H1 (cell line): ENCODE data around the gene GCGR. TPM values are rescaled to one million over a fixed set of nuclear protein-coding genes. Genes with fewer than 3 reads are reported as not detected.

Experiments used
- CHD2 ChIP-seq: IDR thresholded peaks from 2 replicates; pipeline ENCODE4 v1.6.1; 2012; ENCODE audit warnings: low read length, improper control_type of control experiment
- MAFK ChIP-seq: IDR thresholded peaks from 2 replicates; pipeline ENCODE4 v1.6.1; 2012; ENCODE audit warnings: low read depth, mild to moderate bottlenecking, improper control_type of control experiment, low read length
- RAD21 ChIP-seq, 2 experiments: IDR thresholded peaks in 1 of 2; conservative IDR thresholded peaks in 1 of 2; 2 replicates each; pipeline ENCODE4 v1.6.1; 2011; ENCODE audit warnings: low read depth in 2 of 2, low read length in 2 of 2, improper control_type of control experiment in 1 of 2, inconsistent platforms in 1 of 2, mild to moderate bottlenecking in 1 of 2, moderate library complexity in 1 of 2
- SIN3A ChIP-seq, 2 experiments: IDR thresholded peaks in 1 of 2; conservative IDR thresholded peaks in 1 of 2; 2 replicates each; pipeline ENCODE4 v1.6.1; 2011 to 2012; ENCODE audit warnings: low read length in 2 of 2, improper control_type of control experiment in 1 of 2, low read depth in 1 of 2, mild to moderate bottlenecking in 1 of 2
- SIX5 ChIP-seq: IDR thresholded peaks from 2 replicates; pipeline ENCODE4 v1.6.1; 2011; ENCODE audit warnings: mild to moderate bottlenecking, low read depth, low read length
- TAF1 ChIP-seq: IDR thresholded peaks from 2 replicates; pipeline ENCODE4 v1.6.1; 2011; ENCODE audit warnings: mild to moderate bottlenecking, low read depth, low read length
- TEAD4 ChIP-seq: IDR thresholded peaks from 2 replicates; pipeline ENCODE4 v1.6.1; 2012; ENCODE audit warnings: low read depth, low read length, inconsistent platforms, mixed read lengths
- polyA plus RNA-seq, 7 experiments: library from polyadenylated mRNA; depleted of rRNA in 3 of 7; stranded (reverse) in 5 of 7; unstranded in 2 of 7; fragments of >200 nt in 5 of 7; fragments of 200-250 nt in 2 of 7; gene quantifications; 1 replicate in 5 of 7; 2 replicates in 1 of 7; 4 replicates in 1 of 7; pipeline versions ENCODE4 v1.2.1 to v1.2.3, GENCODE V29; 2011 to 2013; ENCODE audit warnings: missing spikeins in 2 of 7, mixed read lengths in 2 of 7
- total RNA-seq: library from RNA; stranded (reverse); fragmentation: NEBNext Ultra II Directional; extraction: Animal tissue kit (Norgen Biotek cat#: 25700); gene quantifications from 2 replicates; pipeline ENCODE4 v1.2.1, GENCODE V29; 2021
- TF ChIP-seq, protein P1 (sequence below): fragments of 300-600 bp; sonication (generic); IDR thresholded peaks from 2 replicates; pipeline ENCODE4 v1.7.1; 2012; ENCODE audit warnings: low read length, moderate library complexity, mild to moderate bottlenecking, inconsistent platforms; ENCODE audit not compliant: insufficient replicate concordance

GCGR gene
- total and polyA plus RNA-seq, 2 of the 8 experiments (the other 6 are each of a cell fraction or from before 2014, with no cell fraction given), result 0.44 to 0.56 TPM

DNA sequence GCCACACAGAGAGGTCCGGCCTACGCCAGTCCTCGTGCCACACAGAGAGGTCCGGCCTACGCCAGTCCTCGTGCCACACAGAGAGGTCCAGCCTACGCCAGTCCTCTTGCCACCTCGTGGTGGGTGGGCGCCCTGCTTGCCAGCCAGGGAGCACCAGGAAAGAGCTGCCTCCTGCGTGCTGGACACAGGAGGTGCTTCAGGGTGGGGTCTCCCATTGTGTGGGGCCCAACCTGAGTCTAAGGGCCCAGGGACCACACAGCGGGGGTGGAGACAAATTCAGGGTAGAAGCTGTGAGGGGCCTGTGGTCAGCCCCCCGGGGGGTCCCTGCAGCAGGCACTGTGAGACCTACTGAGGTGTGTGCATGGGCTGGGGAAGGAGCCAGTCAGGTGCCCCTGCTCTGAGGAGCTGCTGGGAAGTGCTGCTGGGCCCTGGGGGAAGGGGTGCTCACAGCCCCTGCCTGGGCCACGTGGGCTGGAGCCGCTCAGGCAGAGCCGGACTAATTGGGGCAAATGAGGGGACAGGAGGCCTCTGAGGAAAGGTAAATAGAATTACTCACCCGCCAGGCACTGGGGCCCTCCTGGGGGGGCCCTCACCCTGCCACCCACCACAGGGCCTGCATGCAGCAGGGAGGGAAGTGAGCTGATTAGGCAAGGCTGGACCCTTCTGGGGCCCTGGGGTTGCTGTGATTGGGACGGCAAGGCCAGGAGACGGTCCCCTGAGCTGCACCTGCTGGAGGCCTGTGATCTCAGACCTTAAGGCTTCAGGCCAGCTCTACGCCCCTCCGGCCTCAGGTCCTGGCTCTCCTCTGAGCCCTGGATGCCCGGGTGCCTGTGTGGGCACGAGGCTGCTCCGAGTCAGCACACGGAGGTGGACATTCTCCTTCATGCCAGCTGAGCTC is 11.0 kb downstream of the GCGR start (continued):
- TF ChIP-seq, protein P1, sequence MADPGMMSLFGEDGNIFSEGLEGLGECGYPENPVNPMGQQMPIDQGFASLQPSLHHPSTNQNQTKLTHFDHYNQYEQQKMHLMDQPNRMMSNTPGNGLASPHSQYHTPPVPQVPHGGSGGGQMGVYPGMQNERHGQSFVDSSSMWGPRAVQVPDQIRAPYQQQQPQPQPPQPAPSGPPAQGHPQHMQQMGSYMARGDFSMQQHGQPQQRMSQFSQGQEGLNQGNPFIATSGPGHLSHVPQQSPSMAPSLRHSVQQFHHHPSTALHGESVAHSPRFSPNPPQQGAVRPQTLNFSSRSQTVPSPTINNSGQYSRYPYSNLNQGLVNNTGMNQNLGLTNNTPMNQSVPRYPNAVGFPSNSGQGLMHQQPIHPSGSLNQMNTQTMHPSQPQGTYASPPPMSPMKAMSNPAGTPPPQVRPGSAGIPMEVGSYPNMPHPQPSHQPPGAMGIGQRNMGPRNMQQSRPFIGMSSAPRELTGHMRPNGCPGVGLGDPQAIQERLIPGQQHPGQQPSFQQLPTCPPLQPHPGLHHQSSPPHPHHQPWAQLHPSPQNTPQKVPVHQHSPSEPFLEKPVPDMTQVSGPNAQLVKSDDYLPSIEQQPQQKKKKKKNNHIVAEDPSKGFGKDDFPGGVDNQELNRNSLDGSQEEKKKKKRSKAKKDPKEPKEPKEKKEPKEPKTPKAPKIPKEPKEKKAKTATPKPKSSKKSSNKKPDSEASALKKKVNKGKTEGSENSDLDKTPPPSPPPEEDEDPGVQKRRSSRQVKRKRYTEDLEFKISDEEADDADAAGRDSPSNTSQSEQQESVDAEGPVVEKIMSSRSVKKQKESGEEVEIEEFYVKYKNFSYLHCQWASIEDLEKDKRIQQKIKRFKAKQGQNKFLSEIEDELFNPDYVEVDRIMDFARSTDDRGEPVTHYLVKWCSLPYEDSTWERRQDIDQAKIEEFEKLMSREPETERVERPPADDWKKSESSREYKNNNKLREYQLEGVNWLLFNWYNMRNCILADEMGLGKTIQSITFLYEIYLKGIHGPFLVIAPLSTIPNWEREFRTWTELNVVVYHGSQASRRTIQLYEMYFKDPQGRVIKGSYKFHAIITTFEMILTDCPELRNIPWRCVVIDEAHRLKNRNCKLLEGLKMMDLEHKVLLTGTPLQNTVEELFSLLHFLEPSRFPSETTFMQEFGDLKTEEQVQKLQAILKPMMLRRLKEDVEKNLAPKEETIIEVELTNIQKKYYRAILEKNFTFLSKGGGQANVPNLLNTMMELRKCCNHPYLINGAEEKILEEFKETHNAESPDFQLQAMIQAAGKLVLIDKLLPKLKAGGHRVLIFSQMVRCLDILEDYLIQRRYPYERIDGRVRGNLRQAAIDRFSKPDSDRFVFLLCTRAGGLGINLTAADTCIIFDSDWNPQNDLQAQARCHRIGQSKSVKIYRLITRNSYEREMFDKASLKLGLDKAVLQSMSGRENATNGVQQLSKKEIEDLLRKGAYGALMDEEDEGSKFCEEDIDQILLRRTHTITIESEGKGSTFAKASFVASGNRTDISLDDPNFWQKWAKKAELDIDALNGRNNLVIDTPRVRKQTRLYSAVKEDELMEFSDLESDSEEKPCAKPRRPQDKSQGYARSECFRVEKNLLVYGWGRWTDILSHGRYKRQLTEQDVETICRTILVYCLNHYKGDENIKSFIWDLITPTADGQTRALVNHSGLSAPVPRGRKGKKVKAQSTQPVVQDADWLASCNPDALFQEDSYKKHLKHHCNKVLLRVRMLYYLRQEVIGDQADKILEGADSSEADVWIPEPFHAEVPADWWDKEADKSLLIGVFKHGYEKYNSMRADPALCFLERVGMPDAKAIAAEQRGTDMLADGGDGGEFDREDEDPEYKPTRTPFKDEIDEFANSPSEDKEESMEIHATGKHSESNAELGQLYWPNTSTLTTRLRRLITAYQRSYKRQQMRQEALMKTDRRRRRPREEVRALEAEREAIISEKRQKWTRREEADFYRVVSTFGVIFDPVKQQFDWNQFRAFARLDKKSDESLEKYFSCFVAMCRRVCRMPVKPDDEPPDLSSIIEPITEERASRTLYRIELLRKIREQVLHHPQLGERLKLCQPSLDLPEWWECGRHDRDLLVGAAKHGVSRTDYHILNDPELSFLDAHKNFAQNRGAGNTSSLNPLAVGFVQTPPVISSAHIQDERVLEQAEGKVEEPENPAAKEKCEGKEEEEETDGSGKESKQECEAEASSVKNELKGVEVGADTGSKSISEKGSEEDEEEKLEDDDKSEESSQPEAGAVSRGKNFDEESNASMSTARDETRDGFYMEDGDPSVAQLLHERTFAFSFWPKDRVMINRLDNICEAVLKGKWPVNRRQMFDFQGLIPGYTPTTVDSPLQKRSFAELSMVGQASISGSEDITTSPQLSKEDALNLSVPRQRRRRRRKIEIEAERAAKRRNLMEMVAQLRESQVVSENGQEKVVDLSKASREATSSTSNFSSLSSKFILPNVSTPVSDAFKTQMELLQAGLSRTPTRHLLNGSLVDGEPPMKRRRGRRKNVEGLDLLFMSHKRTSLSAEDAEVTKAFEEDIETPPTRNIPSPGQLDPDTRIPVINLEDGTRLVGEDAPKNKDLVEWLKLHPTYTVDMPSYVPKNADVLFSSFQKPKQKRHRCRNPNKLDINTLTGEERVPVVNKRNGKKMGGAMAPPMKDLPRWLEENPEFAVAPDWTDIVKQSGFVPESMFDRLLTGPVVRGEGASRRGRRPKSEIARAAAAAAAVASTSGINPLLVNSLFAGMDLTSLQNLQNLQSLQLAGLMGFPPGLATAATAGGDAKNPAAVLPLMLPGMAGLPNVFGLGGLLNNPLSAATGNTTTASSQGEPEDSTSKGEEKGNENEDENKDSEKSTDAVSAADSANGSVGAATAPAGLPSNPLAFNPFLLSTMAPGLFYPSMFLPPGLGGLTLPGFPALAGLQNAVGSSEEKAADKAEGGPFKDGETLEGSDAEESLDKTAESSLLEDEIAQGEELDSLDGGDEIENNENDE, result no peak
- TF ChIP-seq TAF1 (no peak), SIX5 (no peak), CHD2 (no peak), MAFK (no peak), SIN3A (conservative IDR thresholded peaks at IDR 0.05 in 1 of 2, IDR thresholded peaks at IDR 0.05 in 1 of 2; ENCODE audit: low read depth in 1 of 2, low read length in 2 of 2) (no peak), TEAD4 (no peak), RAD21 (IDR thresholded peaks at IDR 0.05 in 1 of 2, conservative IDR thresholded peaks at IDR 0.05 in 1 of 2; ENCODE audit: low read depth in 2 of 2, low read length in 2 of 2) (no peak)
